HCT116 (cell line): ENCODE results near the gene CREB3L1. TPM values are rescaled to one million over a fixed set of nuclear protein-coding genes. Genes with fewer than 3 reads are reported as not detected.

Experiments used
- ATAC-seq: fragments of 200-7000 bp; cut with Tn5 transposase; 2 replicates; pipeline ENCODE4 v1.9.1; 2020; ENCODE audit warnings: mild to moderate bottlenecking, moderate library complexity
- BruUV-seq: library from RNA; stranded (reverse); fragments of 400-500 nt; replicated peaks from 2 replicates; lab custom pipeline; 2021; lab: Mats Ljungman, UMichigan
- CTCF ChIA-PET: fragments of 300-600 bp; sonication (Branson Sonifier 250); formaldehyde crosslinking; loops from one replicate; lab custom pipeline; 2021; ENCODE audit warnings: antibody characterized with exemption; lab: Charles Lee
- POLR2A ChIA-PET: fragments of 300-600, 350-600 bp; sonication (Branson Sonifier 250); formaldehyde crosslinking; loops from one replicate; lab custom pipeline; 2021; ENCODE audit warnings: antibody characterized with exemption; lab: Charles Lee
- RAD21 ChIA-PET, 2 experiments: fragments of 300-600 bp; sonication (Branson Sonifier 250); formaldehyde crosslinking; loops; one replicate each; lab custom pipeline; 2023; ENCODE audit warnings: low total read pairs in 2 of 2; ENCODE audit not compliant: uncharacterized antibody in 2 of 2, unreplicated experiment in 2 of 2, low non-redundant PET in 1 of 2; lab: Charles Lee
- DNase-seq: peaks from one replicate; pipeline ENCODE4 v3.0.0-alpha.2; 2010; ENCODE audit warnings: low read depth, low spot score
- H2AFZ ChIP-seq: fragments of 200-600 bp; shearing (Covaris generic), sonication (generic); 2 replicates; pipeline ENCODE4 v1.6.1; 2017; ENCODE audit warnings: low read depth, mixed run types, mixed read lengths, antibody characterized with exemption, low read length; ENCODE audit not compliant: poor library complexity, severe bottlenecking
- H3K27ac ChIP-seq: 2 replicates; pipeline ENCODE4 v1.5.1; 2012; ENCODE audit warnings: low read depth, low read length
- H3K27me3 ChIP-seq: fragments of 200-600 bp; sonication (generic); 2 replicates; pipeline ENCODE4 v1.6.1; 2016; ENCODE audit warnings: mixed run types, low read length, mixed read lengths; ENCODE audit not compliant: insufficient read depth
- H3K36me3 ChIP-seq, 2 experiments: fragments of 200-500 bp in 1 of 2; fragments of 200-600 bp in 1 of 2; sonication (Bioruptor generic) in 1 of 2; sonication (generic) in 1 of 2; 2 replicates each; pipeline versions ENCODE4 v1.5.1 to v1.6.1; 2014 to 2016; ENCODE audit warnings: low read length in 2 of 2, inconsistent platforms in 1 of 2, mixed read lengths in 1 of 2, mixed run types in 1 of 2; ENCODE audit not compliant: insufficient read depth in 2 of 2, control insufficient read depth in 1 of 2
- H3K4me1 ChIP-seq, 2 experiments: fragments of 200-600 bp in 1 of 2; sonication (generic) in 1 of 2; 2 replicates each; pipeline versions ENCODE4 v1.5.1 to v1.6.1; 2012 to 2017; ENCODE audit warnings: low read length in 2 of 2, inconsistent platforms in 1 of 2, mild to moderate bottlenecking in 1 of 2, mixed read lengths in 1 of 2, mixed run types in 1 of 2, moderate library complexity in 1 of 2; ENCODE audit not compliant: insufficient read depth in 2 of 2, control insufficient read depth in 1 of 2
- H3K4me2 ChIP-seq: fragments of 200-600 bp; sonication (generic); 2 replicates; pipeline ENCODE4 v1.6.1; 2017; ENCODE audit warnings: mixed run types, low read length, mixed read lengths
- H3K4me3 ChIP-seq, 2 experiments: fragments of 200-600 bp in 1 of 2; sonication (generic) in 1 of 2; replicated peaks in 1 of 2; 2 replicates each; pipeline ENCODE4 v1.5.1; 2011 to 2016; ENCODE audit warnings: low read length in 2 of 2, control low read depth in 1 of 2, low read depth in 1 of 2, mild to moderate bottlenecking in 1 of 2, mixed read lengths in 1 of 2, mixed run types in 1 of 2
- H3K79me2 ChIP-seq: fragments of 200-600 bp; sonication (generic); 2 replicates; pipeline ENCODE4 v1.6.1; 2017; ENCODE audit warnings: mild to moderate bottlenecking, mixed run types, low read length, moderate library complexity, mixed read lengths; ENCODE audit not compliant: insufficient read depth
- H3K9ac ChIP-seq: fragments of 200-600 bp; sonication (generic); 2 replicates; pipeline ENCODE4 v1.6.1; 2016; ENCODE audit warnings: low read length, mixed read lengths
- H3K9me2 ChIP-seq: fragments of 200-600 bp; sonication (generic), shearing (Covaris generic); 2 replicates; pipeline ENCODE4 v1.6.1; 2017; ENCODE audit warnings: mixed run types, mild to moderate bottlenecking, moderate library complexity; ENCODE audit not compliant: insufficient read depth
- H3K9me3 ChIP-seq, 2 experiments: fragments of 200-500 bp in 1 of 2; fragments of 200-600 bp in 1 of 2; sonication (Bioruptor generic) in 1 of 2; sonication (generic) in 1 of 2; 2 replicates each; pipeline ENCODE4 v1.6.1; 2014 to 2017; ENCODE audit warnings: low read length in 2 of 2, mixed read lengths in 2 of 2, inconsistent platforms in 1 of 2, low read depth in 1 of 2, mild to moderate bottlenecking in 1 of 2, mixed run types in 1 of 2, moderate library complexity in 1 of 2; ENCODE audit not compliant: control insufficient read depth in 1 of 2, insufficient read depth in 1 of 2
- H4K20me1 ChIP-seq: fragments of 200-600 bp; sonication (generic), shearing (Covaris generic); 2 replicates; pipeline ENCODE4 v1.6.1; 2017; ENCODE audit warnings: mixed run types, mild to moderate bottlenecking, moderate library complexity; ENCODE audit not compliant: insufficient read depth
- CEBPB ChIP-seq: IDR thresholded peaks from 2 replicates; pipeline ENCODE4 v1.6.1; 2012; ENCODE audit warnings: low read depth
- EGR1 ChIP-seq: IDR thresholded peaks from 2 replicates; pipeline ENCODE4 v1.6.1; 2012; ENCODE audit warnings: low read depth
- EZH2 ChIP-seq: fragments of 200-600 bp; sonication (generic); IDR thresholded peaks from 2 replicates; pipeline ENCODE4 v1.6.1; 2017; ENCODE audit warnings: antibody characterized with exemption, mixed run types
- EZH2phosphoT487 ChIP-seq: fragments of 200-600 bp; IDR thresholded peaks from 2 replicates; pipeline ENCODE4 v1.6.1; 2018; ENCODE audit warnings: antibody characterized with exemption, borderline replicate concordance
- FOSL1 ChIP-seq: IDR thresholded peaks from 2 replicates; pipeline ENCODE4 v1.6.1; 2012; ENCODE audit warnings: low read depth
- POLR2AphosphoS5 ChIP-seq: IDR thresholded peaks from 2 replicates; pipeline ENCODE4 v1.6.1; 2011; ENCODE audit warnings: mild to moderate bottlenecking, low read depth, low read length, moderate library complexity
- RAD21 ChIP-seq: IDR thresholded peaks from 2 replicates; pipeline ENCODE4 v1.6.1; 2012; ENCODE audit warnings: low read depth, mild to moderate bottlenecking
- SRF ChIP-seq: IDR thresholded peaks from 2 replicates; pipeline ENCODE4 v1.6.1; 2012; ENCODE audit warnings: low read depth
- intact Hi-C: fragments of 100-400 bp; cut with micrococcal nuclease; formaldehyde crosslinking; loops from 2 replicates; pipeline ENCODE4 v1.10.0; 2022
- total RNA-seq: library from RNA; stranded (reverse); gene quantifications from one replicate; pipeline ENCODE4 v1.2.1, GENCODE V29; 2021; ENCODE audit not compliant: unreplicated experiment
- TF ChIP-seq, protein P1 (sequence below), 3 experiments: fragments of 200-600 bp in 1 of 3; sonication (generic) in 1 of 3; IDR thresholded peaks in 2 of 3; conservative IDR thresholded peaks in 1 of 3; 2 replicates each; pipeline ENCODE4 v1.5.1; 2012 to 2017; ENCODE audit warnings: low read depth in 2 of 3, low read length in 2 of 3, antibody characterized with exemption in 1 of 3, borderline replicate concordance in 1 of 3, control low read depth in 1 of 3, mild to moderate bottlenecking in 1 of 3, mixed read lengths in 1 of 3, mixed run types in 1 of 3, moderate library complexity in 1 of 3; ENCODE audit not compliant: insufficient read depth in 1 of 3
- TF ChIP-seq, protein P2 (sequence below): IDR thresholded peaks from 2 replicates; pipeline ENCODE4 v1.6.1; 2012
- TF ChIP-seq, protein P3 (sequence below): IDR thresholded peaks from 2 replicates; pipeline ENCODE4 v1.6.1; 2012

Gene CREB3L1
- total RNA-seq, 1 experiment from 2014 or later, result 0.37 TPM

DNA sequence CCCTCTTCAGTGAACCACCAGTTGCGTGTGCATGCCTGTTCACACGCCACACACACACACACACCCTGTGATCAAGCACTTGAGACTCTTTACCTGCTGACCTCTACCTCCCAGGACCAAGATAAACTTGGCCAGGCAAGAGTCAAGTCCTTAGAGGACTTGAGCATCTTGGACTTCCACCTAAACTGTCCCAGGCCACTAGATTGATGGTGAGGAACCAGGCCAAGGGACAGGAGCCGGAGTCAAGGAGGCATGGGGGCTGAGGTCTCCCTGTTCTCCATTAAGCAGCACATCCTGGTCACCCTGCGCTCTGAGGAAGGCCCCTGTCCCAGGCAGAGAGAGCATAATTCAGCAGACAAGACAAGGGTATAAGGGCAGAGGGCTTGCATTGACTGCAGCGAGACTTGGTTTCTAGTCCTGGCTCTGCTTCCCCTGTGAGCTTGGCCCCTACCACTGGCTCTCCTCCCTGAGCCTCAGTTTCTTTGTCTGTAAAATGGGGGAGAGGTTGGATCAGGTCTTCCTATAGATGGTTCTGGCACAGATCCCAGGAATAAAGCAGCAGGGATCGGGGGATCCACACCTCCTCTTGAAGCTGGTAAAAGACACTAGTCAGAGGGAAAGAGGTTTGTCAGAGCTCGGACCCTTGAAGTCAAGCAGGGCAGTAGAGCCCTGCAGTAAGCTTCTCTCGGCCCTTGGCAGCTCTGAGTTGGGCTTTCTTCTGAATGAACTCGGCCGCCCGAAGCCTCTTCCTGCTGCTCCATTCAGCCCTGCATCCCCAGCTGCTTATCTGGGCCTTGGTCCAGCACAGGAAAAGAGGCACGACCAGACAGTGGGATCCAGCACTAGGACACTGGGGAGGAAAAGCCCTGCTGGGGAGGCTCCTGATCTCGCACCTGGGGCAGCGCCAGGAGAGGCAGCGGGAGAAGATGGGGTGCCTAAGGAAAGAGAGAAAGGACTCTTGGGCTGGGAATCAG, 2.0 kb downstream of the CREB3L1 start:
- CTCF ChIA-PET, result no interaction called here
- H3K4me3 ChIP-seq, result no peak overlapping the region

More for the DNA sequence above, 2.0 kb downstream of the CREB3L1 start:
- H3K36me3 ChIP-seq, result no peaks in the 10 kb centered on the region
- H3K27ac ChIP-seq, result no peak overlapping the region
- ATAC-seq (no peak), DNase-seq (no peak)
- H3K79me2 ChIP-seq, result no peaks in the 10 kb centered on the region
- intact Hi-C loops, result no loop called here
- H2AFZ ChIP-seq, result no peak overlapping the region
- H3K27me3 ChIP-seq, result no peaks in the 10 kb centered on the region
- no peak overlapping the region for H3K4me2 ChIP-seq
- H3K9me3 ChIP-seq, result no peaks in the 10 kb centered on the region
- no peaks in the 10 kb centered on the region for H3K4me1 ChIP-seq
- no peak for TF ChIP-seq SRF
- no peak for TF ChIP-seq CEBPB
- TF ChIP-seq EZH2phosphoT487, result no peak
- TF ChIP-seq, protein P1, sequence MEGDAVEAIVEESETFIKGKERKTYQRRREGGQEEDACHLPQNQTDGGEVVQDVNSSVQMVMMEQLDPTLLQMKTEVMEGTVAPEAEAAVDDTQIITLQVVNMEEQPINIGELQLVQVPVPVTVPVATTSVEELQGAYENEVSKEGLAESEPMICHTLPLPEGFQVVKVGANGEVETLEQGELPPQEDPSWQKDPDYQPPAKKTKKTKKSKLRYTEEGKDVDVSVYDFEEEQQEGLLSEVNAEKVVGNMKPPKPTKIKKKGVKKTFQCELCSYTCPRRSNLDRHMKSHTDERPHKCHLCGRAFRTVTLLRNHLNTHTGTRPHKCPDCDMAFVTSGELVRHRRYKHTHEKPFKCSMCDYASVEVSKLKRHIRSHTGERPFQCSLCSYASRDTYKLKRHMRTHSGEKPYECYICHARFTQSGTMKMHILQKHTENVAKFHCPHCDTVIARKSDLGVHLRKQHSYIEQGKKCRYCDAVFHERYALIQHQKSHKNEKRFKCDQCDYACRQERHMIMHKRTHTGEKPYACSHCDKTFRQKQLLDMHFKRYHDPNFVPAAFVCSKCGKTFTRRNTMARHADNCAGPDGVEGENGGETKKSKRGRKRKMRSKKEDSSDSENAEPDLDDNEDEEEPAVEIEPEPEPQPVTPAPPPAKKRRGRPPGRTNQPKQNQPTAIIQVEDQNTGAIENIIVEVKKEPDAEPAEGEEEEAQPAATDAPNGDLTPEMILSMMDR (IDR thresholded peaks at IDR 0.05 in 2 of 3, conservative IDR thresholded peaks at IDR 0.05 in 1 of 3; ENCODE audit: borderline replicate concordance in 1 of 3, insufficient read depth in 1 of 3, low read depth in 2 of 3, low read length in 2 of 3), result no peak
- TF ChIP-seq RAD21, result no peak
- no peak for TF ChIP-seq FOSL1
- TF ChIP-seq, protein P2, sequence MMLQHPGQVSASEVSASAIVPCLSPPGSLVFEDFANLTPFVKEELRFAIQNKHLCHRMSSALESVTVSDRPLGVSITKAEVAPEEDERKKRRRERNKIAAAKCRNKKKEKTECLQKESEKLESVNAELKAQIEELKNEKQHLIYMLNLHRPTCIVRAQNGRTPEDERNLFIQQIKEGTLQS, result no peak
- TF ChIP-seq EZH2, result no peak
- TF ChIP-seq POLR2AphosphoS5, result no peak
- no peak for TF ChIP-seq EGR1
- TF ChIP-seq, protein P3, sequence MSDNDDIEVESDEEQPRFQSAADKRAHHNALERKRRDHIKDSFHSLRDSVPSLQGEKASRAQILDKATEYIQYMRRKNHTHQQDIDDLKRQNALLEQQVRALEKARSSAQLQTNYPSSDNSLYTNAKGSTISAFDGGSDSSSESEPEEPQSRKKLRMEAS, result no peak
- ChIA-PET RAD21 (no interaction called here), POLR2A (interaction anchor here (0.7 kb wide), 1 partner anchor 20 kb away, joined by 3 read pairs; no protein-coding TSS in a partner anchor)
- H3K9me2 ChIP-seq, result no peaks in the 10 kb centered on the region
- BruUV-seq, result no TSS peak
- no peaks in the 10 kb centered on the region for H4K20me1 ChIP-seq
- H3K9ac ChIP-seq, result no peak overlapping the region
